ENCODE measurements around the gene NUDT4. TPM values are rescaled to one million over a fixed set of nuclear protein-coding genes. Genes with fewer than 3 reads are reported as not detected.
A peak's percentile ranks its signal among the peaks of the same experiment; 100 is the strongest.

The NUDT4 gene
- total and polyA plus RNA-seq, 2 of the 13 experiments (the other 11 are each of a cell fraction or from before 2014, with no cell fraction given): 37.3 to 70.1 TPM

DNA sequence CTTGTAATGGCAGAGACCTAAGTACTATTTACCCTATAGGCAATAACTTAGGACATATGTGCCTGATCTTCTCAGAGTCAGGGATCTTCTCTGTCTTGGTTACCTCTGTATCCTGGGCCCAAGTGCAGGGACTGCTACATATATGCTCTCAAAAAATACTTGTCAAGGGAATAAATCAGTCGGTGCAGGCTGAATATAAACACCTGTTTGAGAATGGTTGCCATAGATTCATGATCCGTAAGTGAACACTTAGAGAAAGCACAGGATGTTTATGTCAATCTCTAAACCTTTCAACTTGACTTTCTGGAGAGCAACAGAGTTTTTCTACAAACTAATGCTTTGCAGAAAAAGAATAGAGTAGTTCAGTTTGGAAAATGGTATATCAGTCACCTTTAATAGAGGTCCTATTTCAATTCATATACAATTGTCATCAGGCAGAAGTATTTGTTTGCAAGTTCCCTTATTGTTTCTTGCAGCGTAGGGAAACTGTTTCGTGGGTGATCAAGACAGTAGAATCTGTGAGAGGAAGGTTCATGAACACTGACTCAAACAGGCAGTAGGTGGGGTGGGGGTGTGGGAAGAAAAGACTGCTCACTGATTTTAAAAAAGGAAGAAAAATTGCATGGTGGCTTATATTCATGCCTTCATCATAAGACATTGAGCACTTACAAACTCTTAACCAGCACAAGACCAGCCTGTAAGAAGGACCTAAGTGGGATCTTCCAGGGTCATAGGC lies 70.0 kb downstream of the NUDT4 start:
- Histone ChIP-seq H4K20me1 (ENCODE audit: insufficient read depth, low read length) (no peaks in the 10 kb centered on the region), H3K27me3 (ENCODE audit: control insufficient read depth in 1 of 2, insufficient read depth in 2 of 2, low read length in 2 of 2) (no peaks in the 10 kb centered on the region; a peak in 1 of 5 replicates), H3K9ac (ENCODE audit: insufficient read depth, low read depth, low read length) (no peak overlapping the region), H3K4me2 (ENCODE audit: low read depth, low read length) (0 out of 2 replicates have a peak overlapping the region, but pooled peaks have one; percentile 2), H3K79me2 (ENCODE audit: insufficient read depth, low read length) (peaks cover 1% of the 10 kb centered on the region), H3K9me3 (ENCODE audit: low read length) (no peaks in the 10 kb centered on the region), H3K4me1 (ENCODE audit: insufficient read depth, low read length) (peaks cover 73% of the 10 kb centered on the region), H3K4me3 (replicated peaks in 1 of 3; ENCODE audit: insufficient read depth in 1 of 3, low read depth in 2 of 3, low read length in 3 of 3) (no peak overlapping the region), H3K36me3 (replicated peaks in 1 of 2; ENCODE audit: control insufficient read depth in 1 of 2, insufficient read depth in 2 of 2, low read length in 2 of 2) (no peaks in the 10 kb centered on the region), H2AFZ (ENCODE audit: low read length) (no peak overlapping the region), H3K27ac (ENCODE audit: extremely low read length, insufficient read depth, low read length) (peak overlapping the region; percentile 28)
- in situ Hi-C loops (cut with HindIII; ENCODE audit: extremely low pct_ligation_motif_present, low pct_unique_long_range_greater_than_20kb) (no loop called here), intact Hi-C loops (cut with micrococcal nuclease; ENCODE audit: unreplicated experiment) (no loop called here)
- DNase-seq (ENCODE audit: low spot score) (no peak), ATAC-seq (no peak), FAIRE-seq (no peak)
- no TSS peak for BruUV-seq (replicated peaks)
- TF ChIP-seq, protein P1, sequence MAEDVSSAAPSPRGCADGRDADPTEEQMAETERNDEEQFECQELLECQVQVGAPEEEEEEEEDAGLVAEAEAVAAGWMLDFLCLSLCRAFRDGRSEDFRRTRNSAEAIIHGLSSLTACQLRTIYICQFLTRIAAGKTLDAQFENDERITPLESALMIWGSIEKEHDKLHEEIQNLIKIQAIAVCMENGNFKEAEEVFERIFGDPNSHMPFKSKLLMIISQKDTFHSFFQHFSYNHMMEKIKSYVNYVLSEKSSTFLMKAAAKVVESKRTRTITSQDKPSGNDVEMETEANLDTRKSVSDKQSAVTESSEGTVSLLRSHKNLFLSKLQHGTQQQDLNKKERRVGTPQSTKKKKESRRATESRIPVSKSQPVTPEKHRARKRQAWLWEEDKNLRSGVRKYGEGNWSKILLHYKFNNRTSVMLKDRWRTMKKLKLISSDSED (CRISPR knock-in tag; IDR thresholded peaks at IDR 0.05): no peak
- TF ChIP-seq SAP130 (CRISPR knock-in tag; IDR thresholded peaks at IDR 0.05; ENCODE audit: low read depth): 0 out of 2 replicates have a peak, but pooled peaks have one; percentile 7
- CTCF ChIA-PET (ENCODE audit: low intra/inter-chr PET ratio, low total read pairs): no interaction called here
- WGBS (ENCODE audit: low lambda C conversion rate): 72% methylated on average over 4 of the region's 4 CpGs
- POLR2A ChIA-PET: no interaction called here

DNA sequence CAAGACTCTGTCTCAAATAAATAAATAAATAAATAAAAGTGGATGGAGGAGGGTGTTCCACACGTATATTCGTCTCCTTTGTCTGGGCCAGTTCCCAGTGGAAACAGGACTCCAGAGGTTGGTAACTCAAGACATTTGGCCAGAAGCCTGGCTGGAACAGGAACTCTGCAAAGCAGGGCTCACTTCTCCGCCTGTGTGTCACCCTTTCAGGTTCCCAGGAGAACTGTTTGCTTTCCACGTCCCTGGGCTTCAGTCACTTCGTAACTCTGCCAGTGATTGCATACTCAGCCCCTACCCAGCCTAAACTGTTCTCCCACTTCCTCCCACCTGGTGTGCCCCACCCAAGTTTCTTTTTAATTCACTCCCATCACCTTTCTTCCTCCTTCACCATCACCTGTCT lies 71.1 kb downstream of the NUDT4 start:
- H3K27me3 ChIP-seq (ENCODE audit: control insufficient read depth in 1 of 2, insufficient read depth in 2 of 2, low read length in 2 of 2): no peaks in the 10 kb centered on the region
- no peaks in the 10 kb centered on the region for H3K9me3 ChIP-seq (ENCODE audit: low read length)
- 37% methylated on average over 5 of the region's 5 CpGs for WGBS (ENCODE audit: low lambda C conversion rate)
- POLR2A ChIA-PET: no interaction called here
- in situ Hi-C loops (cut with HindIII; ENCODE audit: extremely low pct_ligation_motif_present, low pct_unique_long_range_greater_than_20kb): no loop called here
- H4K20me1 ChIP-seq (ENCODE audit: insufficient read depth, low read length): no peaks in the 10 kb centered on the region
- no TSS peak for BruUV-seq (replicated peaks)
- peak; percentile 92 for ATAC-seq
- peaks cover 73% of the 10 kb centered on the region for H3K4me1 ChIP-seq (ENCODE audit: insufficient read depth, low read length)
- H3K27ac ChIP-seq (ENCODE audit: extremely low read length, insufficient read depth, low read length): peak overlapping the region; percentile 53
- H3K79me2 ChIP-seq (ENCODE audit: insufficient read depth, low read length): no peaks in the 10 kb centered on the region
- no peaks in the 10 kb centered on the region for H3K36me3 ChIP-seq (replicated peaks in 1 of 2; ENCODE audit: control insufficient read depth in 1 of 2, insufficient read depth in 2 of 2, low read length in 2 of 2)
- H3K4me3 ChIP-seq (replicated peaks in 1 of 3; ENCODE audit: insufficient read depth in 1 of 3, low read depth in 2 of 3, low read length in 3 of 3): no peak overlapping the region
- H2AFZ ChIP-seq (ENCODE audit: low read length): no peak overlapping the region
- no peak overlapping the region for H3K9ac ChIP-seq (ENCODE audit: insufficient read depth, low read depth, low read length)
- FAIRE-seq: no peak
- DNase-seq (ENCODE audit: low spot score): peak; percentile 35
- H3K4me2 ChIP-seq (ENCODE audit: low read depth, low read length): peak overlapping the region; percentile 37
- intact Hi-C loops (cut with micrococcal nuclease; ENCODE audit: unreplicated experiment): no loop called here
- CTCF ChIA-PET (ENCODE audit: low intra/inter-chr PET ratio, low total read pairs): no interaction called here
- TF ChIP-seq, protein P2, sequence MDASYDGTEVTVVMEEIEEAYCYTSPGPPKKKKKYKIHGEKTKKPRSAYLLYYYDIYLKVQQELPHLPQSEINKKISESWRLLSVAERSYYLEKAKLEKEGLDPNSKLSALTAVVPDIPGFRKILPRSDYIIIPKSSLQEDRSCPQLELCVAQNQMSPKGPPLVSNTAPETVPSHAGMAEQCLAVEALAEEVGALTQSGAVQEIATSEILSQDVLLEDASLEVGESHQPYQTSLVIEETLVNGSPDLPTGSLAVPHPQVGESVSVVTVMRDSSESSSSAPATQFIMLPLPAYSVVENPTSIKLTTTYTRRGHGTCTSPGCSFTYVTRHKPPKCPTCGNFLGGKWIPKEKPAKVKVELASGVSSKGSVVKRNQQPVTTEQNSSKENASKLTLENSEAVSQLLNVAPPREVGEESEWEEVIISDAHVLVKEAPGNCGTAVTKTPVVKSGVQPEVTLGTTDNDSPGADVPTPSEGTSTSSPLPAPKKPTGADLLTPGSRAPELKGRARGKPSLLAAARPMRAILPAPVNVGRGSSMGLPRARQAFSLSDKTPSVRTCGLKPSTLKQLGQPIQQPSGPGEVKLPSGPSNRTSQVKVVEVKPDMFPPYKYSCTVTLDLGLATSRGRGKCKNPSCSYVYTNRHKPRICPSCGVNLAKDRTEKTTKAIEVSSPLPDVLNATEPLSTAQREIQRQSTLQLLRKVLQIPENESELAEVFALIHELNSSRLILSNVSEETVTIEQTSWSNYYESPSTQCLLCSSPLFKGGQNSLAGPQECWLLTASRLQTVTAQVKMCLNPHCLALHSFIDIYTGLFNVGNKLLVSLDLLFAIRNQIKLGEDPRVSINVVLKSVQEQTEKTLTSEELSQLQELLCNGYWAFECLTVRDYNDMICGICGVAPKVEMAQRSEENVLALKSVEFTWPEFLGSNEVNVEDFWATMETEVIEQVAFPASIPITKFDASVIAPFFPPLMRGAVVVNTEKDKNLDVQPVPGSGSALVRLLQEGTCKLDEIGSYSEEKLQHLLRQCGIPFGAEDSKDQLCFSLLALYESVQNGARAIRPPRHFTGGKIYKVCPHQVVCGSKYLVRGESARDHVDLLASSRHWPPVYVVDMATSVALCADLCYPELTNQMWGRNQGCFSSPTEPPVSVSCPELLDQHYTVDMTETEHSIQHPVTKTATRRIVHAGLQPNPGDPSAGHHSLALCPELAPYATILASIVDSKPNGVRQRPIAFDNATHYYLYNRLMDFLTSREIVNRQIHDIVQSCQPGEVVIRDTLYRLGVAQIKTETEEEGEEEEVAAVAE (CRISPR knock-in tag; IDR thresholded peaks at IDR 0.05; ENCODE audit: borderline replicate concordance): no peak
- TF ChIP-seq ZNF878 (CRISPR knock-in tag; IDR thresholded peaks at IDR 0.05): 0 out of 2 replicates have a peak, but pooled peaks have one; percentile 29
- 0 out of 4 replicates have a peak, but pooled peaks of 1 of the 2 experiments have one; percentile 27 for TF ChIP-seq POLR2A (IDR thresholded peaks at IDR 0.05; ENCODE audit: insufficient read depth in 1 of 2, low read depth in 2 of 2, low read length in 2 of 2)
- TF ChIP-seq ZNF776 (CRISPR knock-in tag; IDR thresholded peaks at IDR 0.05): no peak
- TF ChIP-seq SIX4 (CRISPR knock-in tag; IDR thresholded peaks at IDR 0.05): no peak
- peak; percentile 63 for TF ChIP-seq CEBPG (CRISPR knock-in tag; IDR thresholded peaks at IDR 0.05)
- TF ChIP-seq, protein P3, sequence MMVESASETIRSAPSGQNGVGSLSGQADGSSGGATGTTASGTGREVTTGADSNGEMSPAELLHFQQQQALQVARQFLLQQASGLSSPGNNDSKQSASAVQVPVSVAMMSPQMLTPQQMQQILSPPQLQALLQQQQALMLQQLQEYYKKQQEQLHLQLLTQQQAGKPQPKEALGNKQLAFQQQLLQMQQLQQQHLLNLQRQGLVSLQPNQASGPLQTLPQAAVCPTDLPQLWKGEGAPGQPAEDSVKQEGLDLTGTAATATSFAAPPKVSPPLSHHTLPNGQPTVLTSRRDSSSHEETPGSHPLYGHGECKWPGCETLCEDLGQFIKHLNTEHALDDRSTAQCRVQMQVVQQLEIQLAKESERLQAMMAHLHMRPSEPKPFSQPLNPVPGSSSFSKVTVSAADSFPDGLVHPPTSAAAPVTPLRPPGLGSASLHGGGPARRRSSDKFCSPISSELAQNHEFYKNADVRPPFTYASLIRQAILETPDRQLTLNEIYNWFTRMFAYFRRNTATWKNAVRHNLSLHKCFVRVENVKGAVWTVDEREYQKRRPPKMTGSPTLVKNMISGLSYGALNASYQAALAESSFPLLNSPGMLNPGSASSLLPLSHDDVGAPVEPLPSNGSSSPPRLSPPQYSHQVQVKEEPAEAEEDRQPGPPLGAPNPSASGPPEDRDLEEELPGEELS (CRISPR knock-in tag; IDR thresholded peaks at IDR 0.05): no peak

Data from HepG2 (cell line).